Astrocyte (in vitro differentiated cells and primary cell): Measurements from ENCODE around the gene THBS1. TPM values are rescaled to one million over a fixed set of nuclear protein-coding genes. Genes with fewer than 3 reads are reported as not detected.
A peak's percentile ranks its signal among the peaks of the same experiment; 100 is the strongest.

Experiments used
- DNase-seq: peaks from one replicate; pipeline ENCODE4 v3.0.0-alpha.2; 2010; ENCODE audit warnings: low read depth
- FAIRE-seq: peaks from 2 replicates; lab custom pipeline; 2011; peaks lifted over from hg19 to GRCh38; lab: Jason Lieb, UNC
- H2AFZ ChIP-seq: 2 replicates; pipeline ENCODE4 v1.6.0; 2012; ENCODE audit warnings: low read depth, low read length, inconsistent platforms
- H3K27ac ChIP-seq: 2 replicates; pipeline ENCODE4 v1.5.1; 2011; ENCODE audit warnings: low read depth, low read length, inconsistent platforms
- H3K27me3 ChIP-seq: 2 replicates; pipeline ENCODE4 v1.6.0; 2011; ENCODE audit warnings: low read length, inconsistent platforms; ENCODE audit not compliant: insufficient read depth
- H3K36me3 ChIP-seq: 2 replicates; pipeline ENCODE4 v1.5.1; 2011; ENCODE audit warnings: low read length, inconsistent platforms; ENCODE audit not compliant: insufficient read depth
- H3K4me1 ChIP-seq: 2 replicates; pipeline ENCODE4 v1.5.1; 2011; ENCODE audit warnings: low read length, inconsistent platforms; ENCODE audit not compliant: insufficient read depth
- H3K4me2 ChIP-seq: 2 replicates; pipeline ENCODE4 v1.6.0; 2012; ENCODE audit warnings: low read length, inconsistent platforms
- H3K4me3 ChIP-seq: 2 replicates; pipeline ENCODE4 v1.5.1; 2011; ENCODE audit warnings: low read depth, mild to moderate bottlenecking, low read length, inconsistent platforms; ENCODE audit not compliant: insufficient read depth
- H3K79me2 ChIP-seq: 2 replicates; pipeline ENCODE4 v1.6.0; 2012; ENCODE audit warnings: mild to moderate bottlenecking, low read length, inconsistent platforms; ENCODE audit not compliant: insufficient read depth
- H3K9ac ChIP-seq: 2 replicates; pipeline ENCODE4 v1.6.0; 2012; ENCODE audit warnings: mild to moderate bottlenecking, low read length, inconsistent platforms
- H3K9me3 ChIP-seq: 2 replicates; pipeline ENCODE4 v1.5.1; 2012; ENCODE audit warnings: low read depth, mild to moderate bottlenecking, low read length, inconsistent platforms; ENCODE audit not compliant: insufficient read depth
- H4K20me1 ChIP-seq: 2 replicates; pipeline ENCODE4 v1.6.0; 2012; ENCODE audit warnings: low read length, inconsistent platforms; ENCODE audit not compliant: insufficient read depth
- H3K27ac Mint-ChIP-seq: one replicate; pipeline ENCODE4 v1.8.0; 2021; ENCODE audit warnings: mild to moderate bottlenecking, mixed read lengths; ENCODE audit not compliant: unreplicated experiment
- H3K27me3 Mint-ChIP-seq: one replicate; pipeline ENCODE4 v1.8.0; 2021; ENCODE audit warnings: low read depth, mixed read lengths; ENCODE audit not compliant: unreplicated experiment
- H3K36me3 Mint-ChIP-seq: one replicate; pipeline ENCODE4 v1.8.0; 2021; ENCODE audit warnings: low read depth, mixed read lengths; ENCODE audit not compliant: unreplicated experiment
- H3K4me1 Mint-ChIP-seq: one replicate; pipeline ENCODE4 v1.8.0; 2021; ENCODE audit warnings: low read depth, mixed read lengths; ENCODE audit not compliant: unreplicated experiment
- H3K4me3 Mint-ChIP-seq: one replicate; pipeline ENCODE4 v1.8.0; 2021; ENCODE audit warnings: mild to moderate bottlenecking, moderate library complexity, mixed read lengths; ENCODE audit not compliant: unreplicated experiment
- H3K9me3 Mint-ChIP-seq: one replicate; pipeline ENCODE4 v1.8.0; 2021; ENCODE audit warnings: mild to moderate bottlenecking, mixed read lengths; ENCODE audit not compliant: unreplicated experiment
- CTCF ChIP-seq: IDR thresholded peaks from 2 replicates; pipeline ENCODE4 v1.5.1; 2011; ENCODE audit warnings: low read depth, mild to moderate bottlenecking, inconsistent platforms, low read length, moderate library complexity; ENCODE audit not compliant: insufficient read depth
- EZH2 ChIP-seq: IDR thresholded peaks from 2 replicates; pipeline ENCODE4 v1.6.1; 2012; ENCODE audit warnings: mild to moderate bottlenecking, low read length, inconsistent platforms; ENCODE audit not compliant: insufficient read depth
- total RNA-seq: library from RNA; stranded (reverse); gene quantifications from 2 replicates; pipeline ENCODE4 v1.2.1, GENCODE V29; 2021

Gene THBS1
- total RNA-seq, 1 donor from 2014 or later: 720 TPM

GRCh38 chr15:39613861-39614260 is 33.0 kb downstream of the THBS1 start:
- no peak for TF ChIP-seq EZH2
- Histone ChIP-seq H3K9me3 (no peaks in the 10 kb centered on the region), H3K4me1 (no peaks in the 10 kb centered on the region), H3K4me3 (no peak overlapping the region), H2AFZ (no peak overlapping the region), H4K20me1 (no peaks in the 10 kb centered on the region), H3K36me3 (no peaks in the 10 kb centered on the region), H3K4me2 (no peak overlapping the region), H3K27me3 (no peaks in the 10 kb centered on the region), H3K27ac (no peak overlapping the region), H3K79me2 (no peaks in the 10 kb centered on the region), H3K9ac (no peak overlapping the region)
- no peaks in the 10 kb centered on the region for H3K27me3 Mint-ChIP-seq
- DNase-seq (no peak), FAIRE-seq (no peak)
- H3K9me3 Mint-ChIP-seq: peaks cover 18% of the 10 kb centered on the region
- H3K4me1 Mint-ChIP-seq: no peaks in the 10 kb centered on the region
- H3K27ac Mint-ChIP-seq: no peak overlapping the region
- H3K36me3 Mint-ChIP-seq: peaks cover 5% of the 10 kb centered on the region
- H3K4me3 Mint-ChIP-seq: no peak overlapping the region

- no peaks in the 10 kb centered on the region for H3K4me1 ChIP-seq
- DNase-seq (no peak), FAIRE-seq (peak; percentile 17)
- H3K9ac ChIP-seq: no peak overlapping the region
- Mint-ChIP-seq H3K27me3 (no peaks in the 10 kb centered on the region), H3K4me1 (no peaks in the 10 kb centered on the region), H3K4me3 (no peak overlapping the region), H3K36me3 (peaks cover 4% of the 10 kb centered on the region), H3K9me3 (peaks cover 6% of the 10 kb centered on the region), H3K27ac (no peak overlapping the region)
- H2AFZ ChIP-seq: no peak overlapping the region
- H3K9me3 ChIP-seq: no peaks in the 10 kb centered on the region
- no peak overlapping the region for H3K27ac ChIP-seq
- no peaks in the 10 kb centered on the region for H3K79me2 ChIP-seq
- H3K27me3 ChIP-seq: no peaks in the 10 kb centered on the region
- no peak for TF ChIP-seq CTCF
- TF ChIP-seq EZH2: no peak
- no peak overlapping the region for H3K4me3 ChIP-seq
- H3K36me3 ChIP-seq: no peaks in the 10 kb centered on the region
- H4K20me1 ChIP-seq: no peaks in the 10 kb centered on the region
- H3K4me2 ChIP-seq: no peak overlapping the region
Measured at GRCh38 chr15:39616731-39617455, 36.0 kb downstream of the THBS1 start.

GRCh38 chr15:39618063-39618823 is 37.4 kb downstream of the THBS1 start:
- H3K27me3 ChIP-seq: no peaks in the 10 kb centered on the region
- H3K4me3 Mint-ChIP-seq: no peak overlapping the region
- H3K9ac ChIP-seq: no peak overlapping the region
- no peaks in the 10 kb centered on the region for H3K4me1 ChIP-seq
- H2AFZ ChIP-seq: no peak overlapping the region
- no peaks in the 10 kb centered on the region for H3K4me1 Mint-ChIP-seq
- no peak overlapping the region for H3K4me2 ChIP-seq
- H3K27ac ChIP-seq: no peak overlapping the region
- no peaks in the 10 kb centered on the region for H3K9me3 ChIP-seq
- TF ChIP-seq EZH2: no peak
- TF ChIP-seq CTCF: no peak
- H4K20me1 ChIP-seq: no peaks in the 10 kb centered on the region
- H3K27me3 Mint-ChIP-seq: no peaks in the 10 kb centered on the region
- H3K79me2 ChIP-seq: no peaks in the 10 kb centered on the region
- H3K4me3 ChIP-seq: no peak overlapping the region
- peaks cover 2% of the 10 kb centered on the region for H3K36me3 Mint-ChIP-seq
- no peak for FAIRE-seq
- DNase-seq: no peak
- H3K9me3 Mint-ChIP-seq: peaks cover 3% of the 10 kb centered on the region
- H3K36me3 ChIP-seq: no peaks in the 10 kb centered on the region
- H3K27ac Mint-ChIP-seq: no peak overlapping the region
